Measurements from ENCODE around the gene UGT1A3.

The UGT1A3 gene

GRCh38 chr2:233818639-233819621 is 90.1 kb downstream of the UGT1A3 start:
- no peak for DNase-seq

- DNase-seq, result no peak
Measured at GRCh38 chr2:233819884-233820773, 91.3 kb downstream of the UGT1A3 start.

- no peak for DNase-seq
Measured at GRCh38 chr2:233820774-233821105, 91.9 kb downstream of the UGT1A3 start.

- DNase-seq, result no peak
Measured at GRCh38 chr2:233821196-233821595, 92.4 kb downstream of the UGT1A3 start.

GRCh38 chr2:233821709-233822100 is 92.9 kb downstream of the UGT1A3 start:
- no peak for DNase-seq

- no peak for DNase-seq
Measured at GRCh38 chr2:233822101-233822771, 93.4 kb downstream of the UGT1A3 start.
